Neutrophil (primary cell): ENCODE results near the gene DNAI1.

ENCODE experiments used
- H3K27ac ChIP-seq: fragments of 200-600 bp; sonication (generic); 2 replicates; pipeline ENCODE4 v1.5.1; 2016; ENCODE audit warnings: mild to moderate bottlenecking, moderate library complexity
- H3K27me3 ChIP-seq: fragments of 200-600 bp; sonication (generic); 2 replicates; pipeline ENCODE4 v1.6.0; 2016; ENCODE audit warnings: mild to moderate bottlenecking
- H3K36me3 ChIP-seq: fragments of 200-600 bp; sonication (generic); 2 replicates; pipeline ENCODE4 v1.5.1; 2017
- H3K4me1 ChIP-seq, 2 experiments: fragments of 200-600 bp in 1 of 2; sonication (generic) in 1 of 2; 1 replicate in 1 of 2; 2 replicates in 1 of 2; pipeline versions ENCODE4 v1.5.1 to v1.6.1; 2013 to 2016; ENCODE audit warnings: low read depth in 1 of 2, low read length in 1 of 2, mild to moderate bottlenecking in 1 of 2, moderate library complexity in 1 of 2; ENCODE audit not compliant: control insufficient read depth in 1 of 2, insufficient read depth in 1 of 2
- H3K4me3 ChIP-seq, 2 experiments: fragments of 200-600 bp in 1 of 2; sonication (generic) in 1 of 2; 1 replicate in 1 of 2; 2 replicates in 1 of 2; pipeline ENCODE4 v1.5.1; 2013 to 2016; ENCODE audit warnings: low read depth in 1 of 2, low read length in 1 of 2, mild to moderate bottlenecking in 1 of 2, moderate library complexity in 1 of 2
- H3K9me3 ChIP-seq: fragments of 200-600 bp; sonication (generic); 2 replicates; pipeline ENCODE4 v1.5.1; 2016
- CTCF ChIP-seq: fragments of 200-600 bp; sonication (generic); IDR thresholded peaks from 2 replicates; pipeline ENCODE4 v1.5.1; 2016; ENCODE audit warnings: antibody characterized with exemption

DNAI1 gene

DNA sequence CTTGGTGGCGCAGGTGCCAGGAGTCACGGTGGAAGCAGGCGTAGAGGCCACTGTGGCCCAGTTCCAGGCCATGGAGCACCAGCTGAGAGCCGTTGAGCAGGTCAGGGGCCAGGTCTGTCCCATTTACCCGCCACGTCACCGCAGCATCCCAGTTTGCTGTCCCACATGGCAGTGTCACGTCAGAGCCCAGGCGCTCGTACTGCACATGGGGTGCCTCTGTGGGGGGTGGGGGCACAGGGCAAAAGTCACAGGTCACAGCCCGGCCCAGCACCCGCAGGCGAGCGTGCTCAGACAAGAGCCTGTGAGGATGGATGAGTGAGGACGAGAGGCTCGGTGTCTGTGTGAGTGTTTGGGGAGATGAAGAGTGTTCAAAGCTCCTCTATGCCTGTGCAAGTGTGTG is 106.0 kb downstream of the DNAI1 start:
- Histone ChIP-seq H3K27me3 (peaks cover 82% of the 10 kb centered on the region), H3K36me3 (no peaks in the 10 kb centered on the region), H3K4me1 (no peaks in the 10 kb centered on the region), H3K27ac (no peak overlapping the region), H3K4me3 (no peak overlapping the region), H3K9me3 (no peaks in the 10 kb centered on the region)
- TF ChIP-seq CTCF: no peak

DNA sequence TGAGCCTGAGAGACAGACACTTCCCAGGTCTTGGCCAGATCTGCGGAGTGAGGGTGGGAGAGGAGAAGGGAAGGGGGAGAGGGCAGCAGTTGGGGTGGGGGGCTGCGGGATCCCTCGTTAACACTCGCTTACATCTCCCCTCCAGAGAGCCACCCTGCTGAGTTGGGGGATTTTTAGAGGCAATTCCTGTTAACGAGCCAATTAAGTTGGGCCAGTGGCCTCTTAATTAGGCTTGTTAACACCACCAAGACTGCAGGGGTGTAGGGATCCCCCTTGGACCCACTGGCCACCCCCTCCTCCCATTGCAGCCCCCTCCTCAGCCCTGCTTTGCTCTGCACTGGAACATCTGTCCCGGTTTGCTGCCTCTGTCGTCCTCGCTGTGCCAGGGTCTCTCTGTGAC is 107.3 kb downstream of the DNAI1 start:
- TF ChIP-seq CTCF: no peak
- no peaks in the 10 kb centered on the region for H3K36me3 ChIP-seq
- no peak overlapping the region for H3K27ac ChIP-seq
- no peak overlapping the region for H3K4me3 ChIP-seq
- peaks cover 75% of the 10 kb centered on the region for H3K27me3 ChIP-seq
- no peaks in the 10 kb centered on the region for H3K4me1 ChIP-seq
- no peaks in the 10 kb centered on the region for H3K9me3 ChIP-seq

- Histone ChIP-seq H3K27ac (no peak overlapping the region), H3K9me3 (no peaks in the 10 kb centered on the region), H3K36me3 (no peaks in the 10 kb centered on the region), H3K4me1 (no peaks in the 10 kb centered on the region), H3K27me3 (peaks cover 71% of the 10 kb centered on the region), H3K4me3 (no peak overlapping the region)
- TF ChIP-seq CTCF: no peak
These were observed 107.7 kb downstream of the DNAI1 start for GRCh38 chr9:34566322-34566721.

GRCh38 chr9:34566972-34567371 is 108.4 kb downstream of the DNAI1 start:
- no peak overlapping the region for H3K27ac ChIP-seq
- no peaks in the 10 kb centered on the region for H3K36me3 ChIP-seq
- no peak for TF ChIP-seq CTCF
- H3K9me3 ChIP-seq: no peaks in the 10 kb centered on the region
- H3K4me3 ChIP-seq: no peak overlapping the region
- H3K27me3 ChIP-seq: peaks cover 67% of the 10 kb centered on the region
- no peaks in the 10 kb centered on the region for H3K4me1 ChIP-seq

- Histone ChIP-seq H3K36me3 (no peaks in the 10 kb centered on the region), H3K27ac (no peak overlapping the region), H3K4me3 (no peak overlapping the region), H3K27me3 (peaks cover 61% of the 10 kb centered on the region), H3K9me3 (no peaks in the 10 kb centered on the region), H3K4me1 (no peaks in the 10 kb centered on the region)
- TF ChIP-seq CTCF: no peak
These were observed 109.5 kb downstream of the DNAI1 start for GRCh38 chr9:34568133-34568532.

- Histone ChIP-seq H3K4me3 (no peak overlapping the region), H3K4me1 (no peaks in the 10 kb centered on the region), H3K36me3 (no peaks in the 10 kb centered on the region), H3K27ac (no peak overlapping the region), H3K27me3 (peaks cover 64% of the 10 kb centered on the region), H3K9me3 (no peaks in the 10 kb centered on the region)
- no peak for TF ChIP-seq CTCF
These were observed 110.2 kb downstream of the DNAI1 start for GRCh38 chr9:34568774-34569173.
